Neuronal stem cell (in vitro differentiated cells): ENCODE results near the gene STAB1. TPM values are rescaled to one million over a fixed set of nuclear protein-coding genes. Genes with fewer than 3 reads are reported as not detected.

ENCODE experiments used
- DNase-seq: peaks from one replicate; pipeline ENCODE4 v3.0.0-alpha.2; 2013; ENCODE audit warnings: low spot score
- H2AFZ ChIP-seq: one replicate; pipeline ENCODE4 v1.6.1; 2013; ENCODE audit warnings: mild to moderate bottlenecking, low read length, inconsistent platforms
- H2AK5ac ChIP-seq: 2 replicates; pipeline ENCODE4 v1.6.1; 2013; ENCODE audit warnings: low read depth, mild to moderate bottlenecking, inconsistent platforms, low read length, moderate library complexity, mixed read lengths
- H2BK120ac ChIP-seq: 2 replicates; pipeline ENCODE4 v1.6.1; 2013; ENCODE audit warnings: low read depth, mild to moderate bottlenecking, inconsistent platforms, low read length, moderate library complexity, mixed read lengths
- H2BK12ac ChIP-seq: one replicate; pipeline ENCODE4 v1.6.1; 2013; ENCODE audit warnings: low read length, inconsistent platforms
- H2BK15ac ChIP-seq: 2 replicates; pipeline ENCODE4 v1.6.1; 2013; ENCODE audit warnings: mild to moderate bottlenecking, low read length, inconsistent platforms, mixed read lengths
- H2BK5ac ChIP-seq: one replicate; pipeline ENCODE4 v1.6.1; 2013; ENCODE audit warnings: inconsistent platforms, mild to moderate bottlenecking, low read length, moderate library complexity
- H3K14ac ChIP-seq: one replicate; pipeline ENCODE4 v1.6.1; 2013; ENCODE audit warnings: low read length, inconsistent platforms
- H3K18ac ChIP-seq: 2 replicates; pipeline ENCODE4 v1.6.1; 2013; ENCODE audit warnings: low read length, inconsistent platforms
- H3K23ac ChIP-seq: 2 replicates; pipeline ENCODE4 v1.6.1; 2013; ENCODE audit warnings: low read depth, mild to moderate bottlenecking, mixed read lengths, low read length, inconsistent platforms; ENCODE audit not compliant: poor library complexity
- H3K27ac ChIP-seq: replicated peaks from 3 replicates; pipeline ENCODE4 v1.5.1; 2013; ENCODE audit warnings: low read length, inconsistent platforms
- H3K27me3 ChIP-seq, 3 experiments: 2 replicates each; pipeline ENCODE4 v1.6.1; 2013; ENCODE audit warnings: low read length in 3 of 3, mild to moderate bottlenecking in 2 of 3, inconsistent platforms in 1 of 3, low read depth in 1 of 3, mixed read lengths in 1 of 3, moderate library complexity in 1 of 3; ENCODE audit not compliant: control insufficient read depth in 3 of 3, insufficient read depth in 3 of 3
- H3K36me3 ChIP-seq, 2 donors: replicated peaks in 1 of 2; 2 replicates each; pipeline ENCODE4 v1.6.1; 2013; ENCODE audit warnings: low read length in 2 of 2; ENCODE audit not compliant: control insufficient read depth in 2 of 2, insufficient read depth in 2 of 2
- H3K4ac ChIP-seq: 2 replicates; pipeline ENCODE4 v1.6.1; 2013; ENCODE audit warnings: inconsistent platforms, mild to moderate bottlenecking, low read length, moderate library complexity
- H3K4me1 ChIP-seq, 2 donors: 1 replicate in 1 of 2; 2 replicates in 1 of 2; pipeline ENCODE4 v1.6.1; 2013; ENCODE audit warnings: low read length in 2 of 2, low read depth in 1 of 2; ENCODE audit not compliant: control insufficient read depth in 2 of 2, insufficient read depth in 1 of 2
- H3K4me2 ChIP-seq: one replicate; pipeline ENCODE4 v1.6.1; 2013; ENCODE audit warnings: mild to moderate bottlenecking, low read length, inconsistent platforms; ENCODE audit not compliant: insufficient read depth, poor library complexity, severe bottlenecking
- H3K4me3 ChIP-seq, 2 donors: 2 replicates each; pipeline ENCODE4 v1.5.1; 2013; ENCODE audit warnings: low read length in 2 of 2, mild to moderate bottlenecking in 2 of 2, inconsistent platforms in 1 of 2, moderate library complexity in 1 of 2
- H3K79me1 ChIP-seq: one replicate; pipeline ENCODE4 v1.6.1; 2013; ENCODE audit warnings: low read depth, mild to moderate bottlenecking, inconsistent platforms, low read length, moderate library complexity
- H3K9ac ChIP-seq: one replicate; pipeline ENCODE4 v1.6.1; 2013; ENCODE audit warnings: mild to moderate bottlenecking, low read depth, low read length, inconsistent platforms; ENCODE audit not compliant: poor library complexity
- H3K9me3 ChIP-seq, 2 donors: replicated peaks in 1 of 2; 2 replicates each; pipeline versions ENCODE3 to v1.6.1; 2013; ENCODE audit warnings: low read length in 2 of 2, mild to moderate bottlenecking in 2 of 2, inconsistent platforms in 1 of 2, low read depth in 1 of 2, mixed read lengths in 1 of 2, moderate library complexity in 1 of 2; ENCODE audit not compliant: control insufficient read depth in 2 of 2, insufficient read depth in 1 of 2
- H4K8ac ChIP-seq: one replicate; pipeline ENCODE4 v1.6.1; 2013; ENCODE audit warnings: low read depth, mild to moderate bottlenecking, inconsistent platforms, low read length, moderate library complexity
- H4K91ac ChIP-seq: one replicate; pipeline ENCODE4 v1.6.1; 2013; ENCODE audit warnings: low read length, low read depth, mild to moderate bottlenecking, inconsistent platforms; ENCODE audit not compliant: poor library complexity
- WGBS, 2 donors: extraction: QIAGEN DNeasy Blood & Tissue Kit; methylation state at CpG; one replicate each; pipeline ENCODE4 v1.1.7; 2013; ENCODE audit warnings: missing lambda C conversion rate in 2 of 2, mixed read lengths in 1 of 2; ENCODE audit not compliant: insufficient read length in 2 of 2, insufficient replicate concordance in 1 of 2; ENCODE audit errors: extremely low coverage in 2 of 2; 5-methylcytosine and 5-hydroxymethylcytosine counted together
- small RNA-seq: library from polyadenylated mRNA; stranded (forward); fragments of <200 nt; extraction: miRNeasy Mini kit (QIAGEN cat#:217004); gene quantifications from one replicate; pipeline ENCODE3, GENCODE V24; 2013; ENCODE audit not compliant: insufficient read depth

The STAB1 gene

GRCh38 chr3:52572221-52572620 lies 77.1 kb downstream of the STAB1 start:
- Histone ChIP-seq H3K4me3 (no peak overlapping the region), H2BK15ac (no peak overlapping the region), H3K23ac (no peak overlapping the region), H2AFZ (no peak overlapping the region), H2BK5ac (no peak overlapping the region), H3K79me1 (no peaks in the 10 kb centered on the region), H3K4ac (no peak overlapping the region), H3K14ac (no peak overlapping the region), H3K9ac (no peak overlapping the region), H3K27me3 (no peaks in the 10 kb centered on the region), H4K91ac (no peak overlapping the region), H2BK120ac (no peak overlapping the region), H4K8ac (no peak overlapping the region), H3K9me3 (no peaks in the 10 kb centered on the region), H3K18ac (no peak overlapping the region), H2BK12ac (no peak overlapping the region), H3K27ac (no peak overlapping the region), H3K4me2 (no peak overlapping the region), H2AK5ac (no peak overlapping the region), H3K36me3 (peaks cover 2 to 89% of the 10 kb centered on the region in 2 donors), H3K4me1 (no peaks in the 10 kb centered on the region)
- no CpG with 5 or more reads among the region's 6 CpGs for WGBS, 2 donors
- DNase-seq = no peak

Small RNA genes lying within 50 kb of the gene (small RNA-seq; reads per million reads assigned to genes)
- gene RNU6-856P (not detected), gene RNU6ATAC16P (not detected)
